Measurements from ENCODE around the gene SRSF7.

- no peak for TF ChIP-seq CTCF (IDR thresholded peaks at IDR 0.05)
- no peak for TF ChIP-seq POLR2A (IDR thresholded peaks at IDR 0.05)
These were observed 17.7 kb downstream of the SRSF7 start for GRCh38 chr2:38733300-38733971.

Measured in uterus (tissue), 2 donors.